ENCODE results near the gene FOXK1.

The FOXK1 gene

GRCh38 chr7:4759211-4759610, 77.1 kb downstream of the FOXK1 start:
- DNase-seq (ENCODE audit: low read depth in 1 of 2, low spot score in 1 of 2), result no peak
- H3K27me3 ChIP-seq (ENCODE audit: insufficient read depth, poor library complexity, severe bottlenecking), result no peaks in the 10 kb centered on the region
- TF ChIP-seq POLR2AphosphoS5 (IDR thresholded peaks at IDR 0.05; ENCODE audit: low read depth) (no peak), REST (IDR thresholded peaks at IDR 0.05; ENCODE audit: insufficient replicate concordance, low read depth) (no peak), SPI1 (IDR thresholded peaks at IDR 0.05; ENCODE audit: borderline replicate concordance, low read depth) (no peak)
- H3K4me3 ChIP-seq (replicated peaks; ENCODE audit: insufficient read depth, low read length), result no peak overlapping the region
- no peak overlapping the region for H3K27ac ChIP-seq (replicated peaks)

- DNase-seq (ENCODE audit: low read depth in 1 of 2, low spot score in 1 of 2), result no peak
- TF ChIP-seq SPI1 (IDR thresholded peaks at IDR 0.05; ENCODE audit: borderline replicate concordance, low read depth) (no peak), GABPA (IDR thresholded peaks at IDR 0.05; ENCODE audit: low read depth) (no peak), CTCF (IDR thresholded peaks at IDR 0.05; ENCODE audit: insufficient read depth, low read length) (no peak), POLR2AphosphoS5 (IDR thresholded peaks at IDR 0.05; ENCODE audit: low read depth) (no peak), REST (IDR thresholded peaks at IDR 0.05; ENCODE audit: insufficient replicate concordance, low read depth) (no peak)
- H3K27me3 ChIP-seq (ENCODE audit: insufficient read depth, poor library complexity, severe bottlenecking), result no peaks in the 10 kb centered on the region
- no peak overlapping the region for H3K4me3 ChIP-seq (replicated peaks; ENCODE audit: insufficient read depth, low read length)
- H3K27ac ChIP-seq (replicated peaks), result no peak overlapping the region
Measured at GRCh38 chr7:4760952-4761351, 78.9 kb downstream of the FOXK1 start.

- TF ChIP-seq GABPA (IDR thresholded peaks at IDR 0.05; ENCODE audit: low read depth) (no peak), POLR2AphosphoS5 (IDR thresholded peaks at IDR 0.05; ENCODE audit: low read depth) (no peak), CTCF (IDR thresholded peaks at IDR 0.05; ENCODE audit: insufficient read depth, low read length) (no peak), SPI1 (IDR thresholded peaks at IDR 0.05; ENCODE audit: borderline replicate concordance, low read depth) (no peak), REST (IDR thresholded peaks at IDR 0.05; ENCODE audit: insufficient replicate concordance, low read depth) (no peak)
- no peak overlapping the region for H3K4me3 ChIP-seq (replicated peaks; ENCODE audit: insufficient read depth, low read length)
- no peaks in the 10 kb centered on the region for H3K27me3 ChIP-seq (ENCODE audit: insufficient read depth, poor library complexity, severe bottlenecking)
- no peak for DNase-seq (ENCODE audit: low read depth in 1 of 2, low spot score in 1 of 2)
- no peak overlapping the region for H3K27ac ChIP-seq (replicated peaks)
Measured at GRCh38 chr7:4762121-4763055, 80.3 kb downstream of the FOXK1 start.
